Epithelial cell of prostate (primary cell): ENCODE measurements around the gene SLC8A2.
"Not testable (repeated sequence)": the region's sequence is repeated elsewhere in the genome, so short reads cannot be mapped to it uniquely, and the experiment has no call there.

ENCODE experiments used
- DNase-seq: peaks from one replicate; pipeline ENCODE4 v3.0.0-alpha.2; 2011; ENCODE audit warnings: low read depth, low spot score
- H3K27ac ChIP-seq: fragments of 450-650 bp; 2 replicates; pipeline ENCODE4 v1.5.1; 2017; ENCODE audit warnings: mild to moderate bottlenecking

SLC8A2 gene

DNA sequence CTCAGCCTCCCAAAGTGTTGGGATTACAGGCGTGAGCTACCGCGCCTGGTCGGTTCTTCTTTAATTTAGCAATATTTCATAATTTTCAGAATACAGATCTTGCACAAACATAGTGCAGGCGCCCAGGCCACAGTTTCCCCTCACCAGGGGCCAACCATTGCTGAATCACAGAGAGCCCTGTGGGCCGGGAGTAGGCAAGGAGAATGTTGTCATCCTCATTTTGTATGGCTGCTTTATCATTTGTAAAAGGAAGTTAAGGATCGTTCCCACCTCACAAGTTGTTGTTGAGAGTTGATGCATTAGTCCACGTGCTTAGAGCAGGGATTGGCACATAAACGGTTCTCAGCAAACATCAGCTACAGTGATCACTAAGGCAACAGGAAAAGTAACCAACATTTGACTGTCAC, 82.5 kb downstream of the SLC8A2 start:
- H3K27ac ChIP-seq, result no peak overlapping the region
- no peak for DNase-seq

DNA sequence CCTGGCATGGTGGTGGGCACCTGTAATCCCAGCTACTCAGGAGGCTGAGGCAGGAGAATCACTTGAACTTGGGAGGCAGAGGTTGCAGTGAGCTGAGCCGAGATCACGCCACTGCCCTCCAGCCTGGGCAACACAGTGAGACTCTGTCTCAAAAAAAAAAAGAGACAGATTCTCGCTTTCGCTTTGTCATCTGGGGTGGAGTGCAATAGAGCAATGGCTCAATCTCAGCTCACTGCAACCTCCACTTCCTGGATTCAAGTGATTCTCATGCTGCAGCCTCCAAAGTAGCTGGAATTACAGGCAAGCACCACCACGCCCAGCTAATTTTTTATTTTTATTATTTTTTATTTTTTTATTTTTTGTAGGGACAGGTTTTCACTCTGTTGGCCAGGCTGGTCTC, 83.0 kb downstream of the SLC8A2 start:
- not testable (repeated sequence) for H3K27ac ChIP-seq, DNase-seq

DNA sequence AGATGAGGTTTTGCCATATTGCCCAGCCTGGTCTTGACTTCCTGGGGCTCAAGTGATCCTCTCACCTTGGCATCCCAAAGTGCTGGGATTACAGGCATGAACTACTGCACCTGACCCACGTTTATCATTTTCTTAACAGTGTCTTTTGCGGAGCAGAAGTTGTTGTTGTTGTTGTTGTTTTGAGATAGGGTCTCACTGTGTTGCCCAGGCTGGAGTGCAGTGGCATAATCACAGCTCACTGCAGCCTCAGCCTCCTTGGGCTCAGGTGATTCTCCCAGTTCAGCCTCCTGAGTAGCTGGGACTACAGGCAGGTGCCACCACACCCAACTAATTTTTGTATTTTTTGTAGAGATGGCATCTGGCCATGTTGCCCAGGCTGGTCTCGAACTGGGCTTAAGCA, 84.1 kb downstream of the SLC8A2 start:
- H3K27ac ChIP-seq, DNase-seq: not testable (repeated sequence)

DNA sequence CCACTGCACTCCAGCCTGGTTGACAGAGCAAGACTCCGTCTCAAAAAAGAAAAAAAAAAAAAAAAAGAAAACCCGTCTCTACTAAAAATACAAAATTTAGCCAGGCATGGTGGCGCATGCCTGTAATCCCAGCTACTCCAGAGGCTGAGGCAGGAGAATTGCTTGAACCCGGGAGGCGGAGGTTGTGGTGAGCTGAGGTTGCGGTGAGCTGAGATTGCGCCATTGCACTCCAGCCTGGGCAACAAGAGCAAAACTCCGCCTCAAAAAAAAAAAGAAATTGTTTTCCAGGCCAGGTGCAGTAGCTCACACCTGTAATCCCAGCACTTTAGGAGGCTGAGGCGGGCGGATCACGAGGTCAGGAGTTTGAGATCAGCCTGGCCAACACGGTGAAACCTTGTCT, 85.1 kb downstream of the SLC8A2 start:
- not testable (repeated sequence) for DNase-seq, H3K27ac ChIP-seq

DNA sequence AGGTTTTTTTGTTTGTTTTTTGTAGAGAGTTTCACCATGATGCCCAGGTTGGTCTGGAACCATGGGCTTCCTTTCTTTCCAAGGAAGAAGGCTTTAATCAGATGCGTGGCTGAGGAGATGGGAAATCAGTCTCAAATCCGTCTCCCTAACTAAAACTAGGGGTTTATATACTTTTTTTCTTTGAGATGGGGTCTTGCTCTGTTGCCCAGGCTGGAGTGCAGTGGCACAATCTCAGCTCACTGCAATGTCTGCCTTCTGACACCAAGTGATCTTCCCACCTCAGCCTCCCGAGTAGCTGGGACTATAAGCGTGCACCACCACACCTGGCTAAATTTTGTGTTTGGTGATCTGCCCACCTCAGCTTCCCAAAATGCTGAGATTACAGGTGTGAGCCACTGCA, 87.2 kb downstream of the SLC8A2 start:
- H3K27ac ChIP-seq, DNase-seq: not testable (repeated sequence)

DNA sequence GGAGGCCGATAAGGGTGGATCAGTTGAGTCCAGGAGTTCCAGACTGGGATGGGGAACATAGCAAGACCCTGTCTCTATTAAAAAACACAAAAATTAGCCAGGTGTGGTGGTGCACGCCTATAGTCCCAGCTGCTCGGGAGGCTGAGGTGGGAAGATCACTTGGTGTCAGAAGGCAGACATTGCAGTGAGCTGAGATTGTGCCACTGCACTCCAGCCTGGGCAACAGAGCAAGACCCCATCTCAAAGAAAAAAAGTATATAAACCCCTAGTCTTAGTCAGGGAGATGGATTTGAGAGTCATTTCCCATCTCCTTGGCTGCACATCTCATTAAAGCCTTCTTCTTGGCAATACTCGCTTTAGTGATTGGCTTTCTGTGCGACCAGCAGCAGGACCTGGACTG, 87.8 kb downstream of the SLC8A2 start:
- not testable (repeated sequence) for H3K27ac ChIP-seq, DNase-seq

DNA sequence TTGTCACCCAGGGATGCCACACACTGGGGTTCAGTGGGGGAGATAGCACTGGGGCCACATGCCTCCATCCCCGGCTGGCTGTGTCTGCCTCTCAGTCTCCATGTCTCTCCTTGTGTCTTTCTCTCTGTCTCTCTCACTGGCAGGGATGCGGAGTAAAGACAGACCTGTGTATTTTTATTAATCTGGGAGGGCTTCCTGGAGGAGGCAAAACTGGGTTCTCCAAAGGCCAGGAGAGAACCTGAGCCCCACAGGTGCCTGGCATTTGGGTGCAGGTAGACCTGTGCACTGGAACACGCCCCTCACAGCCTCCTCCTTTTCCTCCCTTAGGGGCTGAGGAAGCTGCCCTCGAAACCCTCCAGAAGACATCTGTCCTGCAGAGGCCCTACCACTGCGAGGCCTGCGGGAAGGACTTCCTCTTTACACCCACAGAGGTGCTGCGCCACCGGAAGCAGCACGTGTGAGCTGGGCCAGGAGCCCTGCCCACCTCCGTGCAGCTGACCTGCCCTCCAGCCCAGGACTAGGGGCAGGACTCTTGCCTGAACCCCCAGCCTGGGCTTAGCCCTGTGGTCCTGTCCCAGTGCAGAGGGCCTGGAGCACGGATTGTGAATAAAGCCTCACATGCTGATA, 89.9 kb downstream of the SLC8A2 start:
- DNase-seq, result no peak
- H3K27ac ChIP-seq, result no peak overlapping the region

DNA sequence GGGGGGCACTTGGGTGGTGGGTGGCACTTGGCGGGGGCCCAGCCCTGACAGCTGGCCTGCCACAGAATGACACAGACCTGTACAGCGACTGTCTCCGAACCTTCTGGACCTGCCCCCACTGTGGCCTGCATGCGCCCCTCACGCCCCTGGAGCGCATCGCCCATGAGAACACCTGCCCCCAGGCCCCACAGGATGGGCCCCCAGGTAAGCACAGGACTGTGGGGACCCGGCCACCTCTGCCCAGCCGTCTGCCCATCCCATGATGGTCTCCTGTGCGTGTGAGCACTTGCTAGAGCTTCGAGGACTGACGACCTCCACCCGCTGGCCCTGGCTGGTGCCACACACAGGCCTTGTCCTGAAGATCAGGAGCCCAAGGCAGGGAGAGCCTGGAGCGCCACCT, 90.6 kb downstream of the SLC8A2 start:
- no peak for DNase-seq
- H3K27ac ChIP-seq, result no peak overlapping the region

DNA sequence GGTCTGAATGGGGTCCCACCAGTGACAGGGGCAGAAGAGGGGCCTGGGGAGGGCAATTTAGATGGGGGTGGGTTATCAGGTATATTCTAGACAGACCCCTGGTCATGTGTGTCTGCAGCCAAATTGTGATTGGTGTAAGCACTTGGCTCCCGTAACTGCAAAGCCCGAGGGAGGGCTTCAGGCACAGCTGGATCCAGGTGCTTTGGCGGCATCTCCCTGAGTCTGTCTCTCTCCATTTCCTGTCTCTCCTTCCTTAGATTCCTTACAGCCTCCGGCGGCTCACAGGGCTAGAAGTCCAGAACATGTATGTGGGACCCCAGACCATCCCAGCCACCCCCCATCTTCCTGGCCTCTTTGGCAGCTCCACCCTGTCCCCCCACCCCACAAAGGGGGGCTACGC, 91.1 kb downstream of the SLC8A2 start:
- H3K27ac ChIP-seq, result no peak overlapping the region
- DNase-seq, result no peak

DNA sequence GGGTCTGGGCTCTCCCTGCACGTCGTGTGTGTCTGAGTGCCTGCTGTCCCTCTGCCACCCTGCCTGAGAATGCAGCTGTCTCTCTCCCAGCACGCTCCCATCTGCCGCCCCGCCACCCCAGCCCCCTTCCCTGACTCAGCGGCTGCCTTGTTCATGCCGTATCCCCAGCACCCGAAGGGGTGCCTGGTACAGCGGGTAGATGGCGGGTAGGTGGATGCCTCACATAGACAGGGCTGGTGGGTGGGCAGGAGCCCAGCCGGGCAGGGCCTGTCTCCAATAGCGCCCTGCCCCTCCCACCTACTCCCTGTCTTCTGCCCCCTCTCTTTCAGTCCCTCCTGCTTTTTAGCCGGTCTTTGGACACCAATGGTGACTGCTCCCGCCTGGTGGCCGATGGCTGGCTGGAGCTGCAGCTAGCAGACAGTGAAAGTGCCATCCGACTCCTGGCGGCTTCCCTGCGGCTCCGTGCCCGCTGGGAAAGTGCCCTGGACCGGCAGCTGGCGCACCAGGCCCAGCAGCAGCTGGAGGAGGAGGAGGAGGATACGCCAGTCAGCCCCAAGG, 92.2 kb downstream of the SLC8A2 start:
- no peak for DNase-seq
- no peak overlapping the region for H3K27ac ChIP-seq

DNA sequence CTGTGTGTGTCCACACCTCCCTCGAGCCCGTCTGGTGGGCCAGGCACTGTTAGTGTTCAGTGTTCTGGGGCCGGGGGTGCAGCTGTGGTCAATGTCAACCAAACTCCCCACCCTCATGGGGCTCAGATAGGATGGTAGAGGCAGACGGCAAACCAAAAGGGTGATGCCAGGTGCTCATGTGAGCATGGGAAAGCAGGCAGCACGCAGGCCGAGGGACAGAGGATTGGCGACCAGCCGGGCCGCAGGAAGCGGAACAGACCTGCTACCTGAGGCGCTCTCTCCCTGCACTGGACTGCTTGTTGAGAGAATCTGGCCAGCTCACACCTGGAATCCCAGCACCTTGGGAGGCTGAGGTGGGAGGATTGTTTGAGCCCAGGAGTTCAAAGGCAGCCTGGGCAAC, 93.4 kb downstream of the SLC8A2 start:
- H3K27ac ChIP-seq, result no peak overlapping the region
- DNase-seq, result no peak
